Measurements from ENCODE around the gene ASAP3. TPM values are rescaled to one million over a fixed set of nuclear protein-coding genes. Genes with fewer than 3 reads are reported as not detected.
A peak's percentile ranks its signal among the peaks of the same experiment; 100 is the strongest.

The ASAP3 gene
- total and polyA plus RNA-seq, 2 of the 13 experiments (the other 11 are each of a cell fraction or from before 2014, with no cell fraction given), result 32.6 to 37.0 TPM

- no peak for TF ChIP-seq ZMAT5 (CRISPR knock-in tag; IDR thresholded peaks at IDR 0.05; ENCODE audit: borderline replicate concordance, low read depth)
- TF ChIP-seq ZNF552 (CRISPR knock-in tag; IDR thresholded peaks at IDR 0.05; ENCODE audit: borderline replicate concordance), result no peak
- TF ChIP-seq WIZ (CRISPR knock-in tag; IDR thresholded peaks at IDR 0.05), result no peak
- no peak for TF ChIP-seq ZNF138 (CRISPR knock-in tag; IDR thresholded peaks at IDR 0.05; ENCODE audit: low read depth)
- peak; percentile 80 for TF ChIP-seq PHF8 (CRISPR knock-in tag; IDR thresholded peaks at IDR 0.05)
- TF ChIP-seq, protein P1, sequence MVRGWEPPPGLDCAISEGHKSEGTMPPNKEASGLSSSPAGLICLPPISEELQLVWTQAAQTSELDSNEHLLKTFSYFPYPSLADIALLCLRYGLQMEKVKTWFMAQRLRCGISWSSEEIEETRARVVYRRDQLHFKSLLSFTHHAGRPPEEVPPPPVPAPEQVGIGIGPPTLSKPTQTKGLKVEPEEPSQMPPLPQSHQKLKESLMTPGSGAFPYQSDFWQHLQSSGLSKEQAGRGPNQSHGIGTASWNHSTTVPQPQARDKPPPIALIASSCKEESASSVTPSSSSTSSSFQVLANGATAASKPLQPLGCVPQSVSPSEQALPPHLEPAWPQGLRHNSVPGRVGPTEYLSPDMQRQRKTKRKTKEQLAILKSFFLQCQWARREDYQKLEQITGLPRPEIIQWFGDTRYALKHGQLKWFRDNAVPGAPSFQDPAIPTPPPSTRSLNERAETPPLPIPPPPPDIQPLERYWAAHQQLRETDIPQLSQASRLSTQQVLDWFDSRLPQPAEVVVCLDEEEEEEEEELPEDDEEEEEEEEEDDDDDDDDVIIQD (CRISPR knock-in tag; IDR thresholded peaks at IDR 0.05; ENCODE audit: low read depth), result no peak
- TF ChIP-seq KDM2A (CRISPR knock-in tag; IDR thresholded peaks at IDR 0.05; ENCODE audit: borderline replicate concordance, low read depth), result peak; percentile 86
- no peak for TF ChIP-seq ZFP37 (CRISPR knock-in tag; IDR thresholded peaks at IDR 0.05; ENCODE audit: borderline replicate concordance)
- no peak for TF ChIP-seq HBP1 (CRISPR knock-in tag; IDR thresholded peaks at IDR 0.05; ENCODE audit: low read depth)
- 0 out of 2 replicates have a peak, but pooled peaks have one; percentile 39 for TF ChIP-seq CHD2 (IDR thresholded peaks at IDR 0.05; ENCODE audit: low read depth, low read length)
- no peak for TF ChIP-seq ELK4 (CRISPR knock-in tag; IDR thresholded peaks at IDR 0.05; ENCODE audit: borderline replicate concordance)
- TF ChIP-seq RBM39 (IDR thresholded peaks at IDR 0.05; ENCODE audit: low read depth, low read length, poor library complexity, severe bottlenecking), result no peak
- TF ChIP-seq ZNF484 (CRISPR knock-in tag; IDR thresholded peaks at IDR 0.05; ENCODE audit: borderline replicate concordance, low read depth), result no peak
- peak; percentile 42; the same call in 1 of the 2 replicates for TF ChIP-seq SRY (CRISPR knock-in tag; IDR thresholded peaks at IDR 0.05)
- TF ChIP-seq SP5 (CRISPR knock-in tag; IDR thresholded peaks at IDR 0.05; ENCODE audit: borderline replicate concordance, low read depth), result peak; percentile 32; the same call in 1 of the 2 replicates
- no peak for TF ChIP-seq CREM (IDR thresholded peaks at IDR 0.05)
- TF ChIP-seq CREM (CRISPR knock-in tag; IDR thresholded peaks at IDR 0.05), result no peak
- TF ChIP-seq ZNF432 (CRISPR knock-in tag; IDR thresholded peaks at IDR 0.05; ENCODE audit: borderline replicate concordance), result no peak
- TF ChIP-seq EHMT2 (IDR thresholded peaks at IDR 0.05; ENCODE audit: borderline replicate concordance, low read depth, low read length), result no peak
- TF ChIP-seq BCL3 (CRISPR knock-in tag; IDR thresholded peaks at IDR 0.05), result no peak
- peak; percentile 69; the same call in 1 of the 2 replicates for TF ChIP-seq GFI1 (CRISPR knock-in tag; IDR thresholded peaks at IDR 0.05; ENCODE audit: borderline replicate concordance)
- TF ChIP-seq ZNF44 (CRISPR knock-in tag; IDR thresholded peaks at IDR 0.05), result no peak
Measured at GRCh38 chr1:23424293-23425192, 59.4 kb downstream of the ASAP3 start, which contains the start of gene TCEA3 (continued).

Measured in HepG2 (cell line).